K562 (cell line): Measurements from ENCODE around the gene SPATC1L. TPM values are rescaled to one million over a fixed set of nuclear protein-coding genes. Genes with fewer than 3 reads are reported as not detected.

Experiments used
- CEBPB ChIP-seq: fragments of 450-650 bp; IDR thresholded peaks from 2 replicates; pipeline ENCODE4 v1.6.1; 2016; ENCODE audit warnings: missing genetic modification characterization, missing compliant biosample characterization
- CTBP1 ChIP-seq: fragments of 450-650 bp; IDR thresholded peaks from 2 replicates; pipeline ENCODE4 v1.6.1; 2016; ENCODE audit warnings: borderline replicate concordance
- EWSR1 ChIP-seq: fragments of 450-650 bp; IDR thresholded peaks from 2 replicates; pipeline ENCODE4 v1.6.1; 2018; ENCODE audit warnings: borderline replicate concordance, mild to moderate bottlenecking, low read depth, moderate library complexity; ENCODE audit not compliant: partially characterized antibody
- HIVEP1 ChIP-seq: fragments of 250-450 bp; sonication (Bioruptor Pico); IDR thresholded peaks from 2 replicates; pipeline ENCODE4 v1.4.0; 2020; ENCODE audit warnings: mild to moderate bottlenecking
- NFIC ChIP-seq: fragments of 450-650 bp; IDR thresholded peaks from 2 replicates; pipeline ENCODE4 v1.6.1; 2017; ENCODE audit warnings: mild to moderate bottlenecking, inconsistent platforms
- PHF8 ChIP-seq: fragments of 200-600 bp; sonication (generic); IDR thresholded peaks from 2 replicates; pipeline ENCODE4 v1.6.1; 2012; ENCODE audit warnings: mixed run types, mild to moderate bottlenecking, inconsistent platforms, low read length, moderate library complexity, borderline replicate concordance
- POLR2G ChIP-seq: fragments of 200-400 bp; formaldehyde crosslinking; IDR thresholded peaks from 2 replicates; pipeline ENCODE4 v1.6.1; 2017; ENCODE audit warnings: low read depth, mild to moderate bottlenecking, antibody characterized with exemption, low read length, moderate library complexity
- ZNF134 ChIP-seq: fragments of 250-450 bp; sonication (Bioruptor Pico); conservative IDR thresholded peaks from 2 replicates; pipeline ENCODE4 v1.4.0; 2020
- ZNF76 ChIP-seq: fragments of 250-450 bp; sonication (Bioruptor Pico); IDR thresholded peaks from 2 replicates; pipeline ENCODE4 v1.4.0; 2020; ENCODE audit warnings: mild to moderate bottlenecking, moderate library complexity, borderline replicate concordance
- polyA plus RNA-seq, 8 experiments: library from polyadenylated mRNA; depleted of rRNA in 4 of 8; stranded (reverse) in 5 of 8; unstranded in 3 of 8; fragments of >200 nt; fragmentation: Nextera tagmentation in 2 of 8; fragmentation: Illumina TruSeq in 1 of 8; extraction: Ambion mirVana in 2 of 8; extraction: Trizol in 1 of 8; gene quantifications; 2 replicates each; pipeline versions ENCODE4 v1.2.1 to v1.2.3, GENCODE V29; 2011 to 2014; ENCODE audit warnings: inconsistent platforms in 1 of 8, missing spikeins in 1 of 8
- total RNA-seq, 7 experiments: library from RNA; depleted of rRNA in 6 of 7; stranded (reverse); fragments of >200 nt in 6 of 7; fragmentation: Illumina TruSeq in 2 of 7; extraction: Trizol in 2 of 7; gene quantifications; 2 replicates each; pipeline versions ENCODE4 v1.2.1 to v1.2.3, GENCODE V29; 2011 to 2021; ENCODE audit warnings: low replicate concordance in 1 of 7
- TF ChIP-seq, protein P1 (sequence below): fragments of 200-600 bp; sonication (generic); IDR thresholded peaks from one replicate; pipeline ENCODE4 v1.6.1; 2012; ENCODE audit warnings: mild to moderate bottlenecking, low read depth, low read length, inconsistent platforms
- TF ChIP-seq, protein P2 (sequence below): fragments of 450-650 bp; formaldehyde crosslinking; IDR thresholded peaks from 2 replicates; pipeline ENCODE4 v1.4.0; 2022; ENCODE audit warnings: missing genetic modification characterization
- TF ChIP-seq, protein P3 (sequence below): sonication (generic); formaldehyde crosslinking; IDR thresholded peaks from 2 replicates; pipeline ENCODE4 v1.9.0; 2022; ENCODE audit warnings: mild to moderate bottlenecking, missing genetic modification reagents
- TF ChIP-seq, protein P4 (sequence below): fragments of 450-650 bp; IDR thresholded peaks from 2 replicates; pipeline ENCODE4 v1.6.1; 2016; ENCODE audit warnings: low read depth, mild to moderate bottlenecking, moderate library complexity

SPATC1L gene
- total and polyA plus RNA-seq, 9 of the 15 experiments (the other 6 are each of a cell fraction or from before 2014, with no cell fraction given), result 0.14 to 121 (median 34.0) TPM; not detected in 1

DNA sequence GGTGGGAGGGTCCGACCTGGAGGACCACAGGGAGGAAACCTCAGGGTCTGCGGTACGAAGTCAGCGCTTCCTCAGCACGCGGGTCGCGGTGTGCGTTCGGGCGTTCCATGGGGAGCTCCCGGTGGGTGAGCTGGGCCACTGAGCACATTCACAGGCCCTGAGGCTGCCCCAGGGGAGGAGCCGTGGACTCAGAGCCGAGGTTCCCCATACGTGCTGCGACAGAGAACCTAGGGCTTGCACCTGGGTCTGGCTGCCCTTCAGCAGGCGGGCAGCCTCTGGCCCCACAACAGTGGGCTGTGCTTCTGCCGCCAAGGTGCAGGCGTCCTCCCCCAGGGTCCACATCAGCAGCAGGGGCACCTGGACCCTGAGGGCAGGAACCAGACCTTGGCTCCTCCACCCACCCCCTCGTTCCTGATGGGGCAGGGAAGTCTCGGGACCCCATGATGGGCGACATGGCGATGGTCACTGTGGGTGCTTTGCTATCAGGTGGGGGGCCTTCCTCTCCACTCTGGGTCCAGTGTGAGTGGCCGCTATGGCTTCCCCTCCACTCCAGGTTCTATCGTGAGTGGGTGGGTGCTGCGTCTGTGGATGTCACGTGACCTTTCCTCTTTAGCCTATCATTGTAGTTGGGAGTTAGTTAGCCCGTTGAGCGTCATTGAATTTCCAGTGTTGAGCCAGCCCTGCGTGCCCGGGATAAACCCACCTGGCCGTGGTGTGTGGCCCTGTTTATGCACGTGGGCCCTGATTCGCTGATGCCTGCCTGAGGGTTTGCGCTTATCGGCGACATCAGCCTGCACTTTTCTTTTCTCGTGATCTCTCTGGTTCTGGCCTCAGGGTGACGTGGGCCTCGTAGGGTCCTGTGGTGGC lies 56.8 kb downstream of the SPATC1L start (continued):
- TF ChIP-seq, protein P1, sequence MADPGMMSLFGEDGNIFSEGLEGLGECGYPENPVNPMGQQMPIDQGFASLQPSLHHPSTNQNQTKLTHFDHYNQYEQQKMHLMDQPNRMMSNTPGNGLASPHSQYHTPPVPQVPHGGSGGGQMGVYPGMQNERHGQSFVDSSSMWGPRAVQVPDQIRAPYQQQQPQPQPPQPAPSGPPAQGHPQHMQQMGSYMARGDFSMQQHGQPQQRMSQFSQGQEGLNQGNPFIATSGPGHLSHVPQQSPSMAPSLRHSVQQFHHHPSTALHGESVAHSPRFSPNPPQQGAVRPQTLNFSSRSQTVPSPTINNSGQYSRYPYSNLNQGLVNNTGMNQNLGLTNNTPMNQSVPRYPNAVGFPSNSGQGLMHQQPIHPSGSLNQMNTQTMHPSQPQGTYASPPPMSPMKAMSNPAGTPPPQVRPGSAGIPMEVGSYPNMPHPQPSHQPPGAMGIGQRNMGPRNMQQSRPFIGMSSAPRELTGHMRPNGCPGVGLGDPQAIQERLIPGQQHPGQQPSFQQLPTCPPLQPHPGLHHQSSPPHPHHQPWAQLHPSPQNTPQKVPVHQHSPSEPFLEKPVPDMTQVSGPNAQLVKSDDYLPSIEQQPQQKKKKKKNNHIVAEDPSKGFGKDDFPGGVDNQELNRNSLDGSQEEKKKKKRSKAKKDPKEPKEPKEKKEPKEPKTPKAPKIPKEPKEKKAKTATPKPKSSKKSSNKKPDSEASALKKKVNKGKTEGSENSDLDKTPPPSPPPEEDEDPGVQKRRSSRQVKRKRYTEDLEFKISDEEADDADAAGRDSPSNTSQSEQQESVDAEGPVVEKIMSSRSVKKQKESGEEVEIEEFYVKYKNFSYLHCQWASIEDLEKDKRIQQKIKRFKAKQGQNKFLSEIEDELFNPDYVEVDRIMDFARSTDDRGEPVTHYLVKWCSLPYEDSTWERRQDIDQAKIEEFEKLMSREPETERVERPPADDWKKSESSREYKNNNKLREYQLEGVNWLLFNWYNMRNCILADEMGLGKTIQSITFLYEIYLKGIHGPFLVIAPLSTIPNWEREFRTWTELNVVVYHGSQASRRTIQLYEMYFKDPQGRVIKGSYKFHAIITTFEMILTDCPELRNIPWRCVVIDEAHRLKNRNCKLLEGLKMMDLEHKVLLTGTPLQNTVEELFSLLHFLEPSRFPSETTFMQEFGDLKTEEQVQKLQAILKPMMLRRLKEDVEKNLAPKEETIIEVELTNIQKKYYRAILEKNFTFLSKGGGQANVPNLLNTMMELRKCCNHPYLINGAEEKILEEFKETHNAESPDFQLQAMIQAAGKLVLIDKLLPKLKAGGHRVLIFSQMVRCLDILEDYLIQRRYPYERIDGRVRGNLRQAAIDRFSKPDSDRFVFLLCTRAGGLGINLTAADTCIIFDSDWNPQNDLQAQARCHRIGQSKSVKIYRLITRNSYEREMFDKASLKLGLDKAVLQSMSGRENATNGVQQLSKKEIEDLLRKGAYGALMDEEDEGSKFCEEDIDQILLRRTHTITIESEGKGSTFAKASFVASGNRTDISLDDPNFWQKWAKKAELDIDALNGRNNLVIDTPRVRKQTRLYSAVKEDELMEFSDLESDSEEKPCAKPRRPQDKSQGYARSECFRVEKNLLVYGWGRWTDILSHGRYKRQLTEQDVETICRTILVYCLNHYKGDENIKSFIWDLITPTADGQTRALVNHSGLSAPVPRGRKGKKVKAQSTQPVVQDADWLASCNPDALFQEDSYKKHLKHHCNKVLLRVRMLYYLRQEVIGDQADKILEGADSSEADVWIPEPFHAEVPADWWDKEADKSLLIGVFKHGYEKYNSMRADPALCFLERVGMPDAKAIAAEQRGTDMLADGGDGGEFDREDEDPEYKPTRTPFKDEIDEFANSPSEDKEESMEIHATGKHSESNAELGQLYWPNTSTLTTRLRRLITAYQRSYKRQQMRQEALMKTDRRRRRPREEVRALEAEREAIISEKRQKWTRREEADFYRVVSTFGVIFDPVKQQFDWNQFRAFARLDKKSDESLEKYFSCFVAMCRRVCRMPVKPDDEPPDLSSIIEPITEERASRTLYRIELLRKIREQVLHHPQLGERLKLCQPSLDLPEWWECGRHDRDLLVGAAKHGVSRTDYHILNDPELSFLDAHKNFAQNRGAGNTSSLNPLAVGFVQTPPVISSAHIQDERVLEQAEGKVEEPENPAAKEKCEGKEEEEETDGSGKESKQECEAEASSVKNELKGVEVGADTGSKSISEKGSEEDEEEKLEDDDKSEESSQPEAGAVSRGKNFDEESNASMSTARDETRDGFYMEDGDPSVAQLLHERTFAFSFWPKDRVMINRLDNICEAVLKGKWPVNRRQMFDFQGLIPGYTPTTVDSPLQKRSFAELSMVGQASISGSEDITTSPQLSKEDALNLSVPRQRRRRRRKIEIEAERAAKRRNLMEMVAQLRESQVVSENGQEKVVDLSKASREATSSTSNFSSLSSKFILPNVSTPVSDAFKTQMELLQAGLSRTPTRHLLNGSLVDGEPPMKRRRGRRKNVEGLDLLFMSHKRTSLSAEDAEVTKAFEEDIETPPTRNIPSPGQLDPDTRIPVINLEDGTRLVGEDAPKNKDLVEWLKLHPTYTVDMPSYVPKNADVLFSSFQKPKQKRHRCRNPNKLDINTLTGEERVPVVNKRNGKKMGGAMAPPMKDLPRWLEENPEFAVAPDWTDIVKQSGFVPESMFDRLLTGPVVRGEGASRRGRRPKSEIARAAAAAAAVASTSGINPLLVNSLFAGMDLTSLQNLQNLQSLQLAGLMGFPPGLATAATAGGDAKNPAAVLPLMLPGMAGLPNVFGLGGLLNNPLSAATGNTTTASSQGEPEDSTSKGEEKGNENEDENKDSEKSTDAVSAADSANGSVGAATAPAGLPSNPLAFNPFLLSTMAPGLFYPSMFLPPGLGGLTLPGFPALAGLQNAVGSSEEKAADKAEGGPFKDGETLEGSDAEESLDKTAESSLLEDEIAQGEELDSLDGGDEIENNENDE, result no peak
- TF ChIP-seq, protein P2, sequence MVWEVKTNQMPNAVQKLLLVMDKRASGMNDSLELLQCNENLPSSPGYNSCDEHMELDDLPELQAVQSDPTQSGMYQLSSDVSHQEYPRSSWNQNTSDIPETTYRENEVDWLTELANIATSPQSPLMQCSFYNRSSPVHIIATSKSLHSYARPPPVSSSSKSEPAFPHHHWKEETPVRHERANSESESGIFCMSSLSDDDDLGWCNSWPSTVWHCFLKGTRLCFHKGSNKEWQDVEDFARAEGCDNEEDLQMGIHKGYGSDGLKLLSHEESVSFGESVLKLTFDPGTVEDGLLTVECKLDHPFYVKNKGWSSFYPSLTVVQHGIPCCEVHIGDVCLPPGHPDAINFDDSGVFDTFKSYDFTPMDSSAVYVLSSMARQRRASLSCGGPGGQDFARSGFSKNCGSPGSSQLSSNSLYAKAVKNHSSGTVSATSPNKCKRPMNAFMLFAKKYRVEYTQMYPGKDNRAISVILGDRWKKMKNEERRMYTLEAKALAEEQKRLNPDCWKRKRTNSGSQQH (CRISPR knock-in tag), result no peak
- TF ChIP-seq, protein P3, sequence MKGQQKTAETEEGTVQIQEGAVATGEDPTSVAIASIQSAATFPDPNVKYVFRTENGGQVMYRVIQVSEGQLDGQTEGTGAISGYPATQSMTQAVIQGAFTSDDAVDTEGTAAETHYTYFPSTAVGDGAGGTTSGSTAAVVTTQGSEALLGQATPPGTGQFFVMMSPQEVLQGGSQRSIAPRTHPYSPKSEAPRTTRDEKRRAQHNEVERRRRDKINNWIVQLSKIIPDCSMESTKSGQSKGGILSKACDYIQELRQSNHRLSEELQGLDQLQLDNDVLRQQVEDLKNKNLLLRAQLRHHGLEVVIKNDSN (CRISPR knock-in tag), result peak; percentile 79
- TF ChIP-seq POLR2G, result no peak
- no peak for TF ChIP-seq EWSR1
- TF ChIP-seq CTBP1, result no peak
- no peak for TF ChIP-seq CEBPB (tag)
- TF ChIP-seq, protein P4, sequence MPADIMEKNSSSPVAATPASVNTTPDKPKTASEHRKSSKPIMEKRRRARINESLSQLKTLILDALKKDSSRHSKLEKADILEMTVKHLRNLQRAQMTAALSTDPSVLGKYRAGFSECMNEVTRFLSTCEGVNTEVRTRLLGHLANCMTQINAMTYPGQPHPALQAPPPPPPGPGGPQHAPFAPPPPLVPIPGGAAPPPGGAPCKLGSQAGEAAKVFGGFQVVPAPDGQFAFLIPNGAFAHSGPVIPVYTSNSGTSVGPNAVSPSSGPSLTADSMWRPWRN, result no peak
- no peak for TF ChIP-seq PHF8
- no peak for TF ChIP-seq HIVEP1 (CRISPR knock-in tag)
- no peak for TF ChIP-seq NFIC
- TF ChIP-seq ZNF76 (CRISPR knock-in tag), result no peak
- TF ChIP-seq ZNF134, result no peak
